GM23338 (cell line): ENCODE results near the gene PLAC8. TPM values are rescaled to one million over a fixed set of nuclear protein-coding genes. Genes with fewer than 3 reads are reported as not detected.
"Not testable (repeated sequence)": the region's sequence is repeated elsewhere in the genome, so short reads cannot be mapped to it uniquely, and the experiment has no call there.

Source experiments
- ATAC-seq: fragments of 200-7000 bp; cut with Tn5 transposase; 3 replicates; pipeline ENCODE4 v1.9.1; 2020
- DNase-seq: peaks from one replicate; pipeline ENCODE4 v3.0.0-alpha.2; 2015; ENCODE audit warnings: low spot score
- H2AFZ ChIP-seq: fragments of 200-600 bp; sonication (generic); 2 replicates; pipeline ENCODE4 v1.8.0; 2016; ENCODE audit warnings: antibody characterized with exemption, mild to moderate bottlenecking, moderate library complexity
- H3F3A ChIP-seq: fragments of 200-600 bp; sonication (generic); replicated peaks from 2 replicates; pipeline ENCODE4 v1.8.0; 2017; ENCODE audit warnings: antibody characterized with exemption, mixed run types, low read depth
- H3K27ac ChIP-seq: fragments of 200-600 bp; sonication (generic); 2 replicates; pipeline ENCODE4 v1.6.1; 2016; ENCODE audit warnings: low read depth
- H3K27me3 ChIP-seq: fragments of 200-600 bp; sonication (generic); 2 replicates; pipeline ENCODE4 v1.8.0; 2016; ENCODE audit warnings: mild to moderate bottlenecking, mixed run types, moderate library complexity; ENCODE audit not compliant: insufficient read depth
- H3K36me3 ChIP-seq: fragments of 200-600 bp; sonication (generic); 2 replicates; pipeline ENCODE4 v1.8.0; 2016; ENCODE audit warnings: mild to moderate bottlenecking; ENCODE audit not compliant: insufficient read depth
- H3K4me1 ChIP-seq: fragments of 200-600 bp; sonication (generic); 2 replicates; pipeline ENCODE4 v1.8.0; 2016; ENCODE audit warnings: mild to moderate bottlenecking, moderate library complexity; ENCODE audit not compliant: insufficient read depth
- H3K4me2 ChIP-seq: fragments of 200-600 bp; sonication (generic); 2 replicates; pipeline ENCODE4 v1.7.1; 2017; ENCODE audit warnings: mixed run types
- H3K4me3 ChIP-seq: fragments of 200-600 bp; sonication (generic); 2 replicates; pipeline ENCODE4 v1.6.1; 2016; ENCODE audit warnings: mixed run types
- H3K79me2 ChIP-seq: fragments of 200-600 bp; sonication (generic); replicated peaks from 2 replicates; pipeline ENCODE4 v1.8.0; 2017; ENCODE audit warnings: mild to moderate bottlenecking; ENCODE audit not compliant: insufficient read depth
- H3K9me2 ChIP-seq: fragments of 200-600 bp; sonication (generic); 2 replicates; pipeline ENCODE4 v1.8.0; 2017; ENCODE audit not compliant: insufficient read depth
- H4K20me1 ChIP-seq: fragments of 200-600 bp; sonication (generic); replicated peaks from 2 replicates; pipeline ENCODE4 v1.8.0; 2017; ENCODE audit warnings: mild to moderate bottlenecking; ENCODE audit not compliant: insufficient read depth
- H3K27ac Mint-ChIP-seq: 2 replicates; pipeline ENCODE4 v1.8.0; 2020; ENCODE audit warnings: inconsistent platforms, mild to moderate bottlenecking, moderate library complexity, mixed read lengths
- H3K27me3 Mint-ChIP-seq: 3 replicates; pipeline ENCODE4 v1.8.0; 2022; ENCODE audit warnings: low read depth, mild to moderate bottlenecking, moderate library complexity, mixed read lengths, inconsistent platforms; ENCODE audit not compliant: insufficient read depth, poor library complexity
- H3K36me3 Mint-ChIP-seq: 3 replicates; pipeline ENCODE4 v1.8.0; 2021; ENCODE audit warnings: low read depth, mild to moderate bottlenecking, inconsistent platforms, moderate library complexity, mixed read lengths
- H3K4me1 Mint-ChIP-seq: 3 replicates; pipeline ENCODE4 v1.8.0; 2020; ENCODE audit warnings: mild to moderate bottlenecking, inconsistent platforms, mixed read lengths
- H3K4me3 Mint-ChIP-seq: 3 replicates; pipeline ENCODE4 v1.8.0; 2021; ENCODE audit warnings: moderate library complexity, mild to moderate bottlenecking, inconsistent platforms, mixed read lengths
- H3K9me3 Mint-ChIP-seq: 3 replicates; pipeline ENCODE4 v1.8.0; 2020; ENCODE audit warnings: moderate library complexity, mild to moderate bottlenecking, inconsistent platforms, mixed read lengths
- CREB1 ChIP-seq: fragments of 250-450 bp; sonication (Bioruptor Pico); IDR thresholded peaks from 2 replicates; pipeline ENCODE4 v1.5.0; 2020; ENCODE audit warnings: low read depth, mild to moderate bottlenecking, moderate library complexity
- EZH2 ChIP-seq: fragments of 200-600 bp; sonication (generic); IDR thresholded peaks from one replicate; pipeline ENCODE4 v1.8.0; 2017; ENCODE audit warnings: antibody characterized with exemption, mild to moderate bottlenecking, low read depth; ENCODE audit not compliant: unreplicated experiment
- POLR2AphosphoS5 ChIP-seq: IDR thresholded peaks from 2 replicates; pipeline ENCODE4 v1.6.1; 2016; ENCODE audit warnings: antibody characterized with exemption, low read depth
- STAT1 ChIP-seq: IDR thresholded peaks from one replicate; pipeline ENCODE4 v1.6.1; 2016; ENCODE audit warnings: antibody characterized with exemption; ENCODE audit not compliant: unreplicated experiment
- polyA plus RNA-seq: library from polyadenylated mRNA; unstranded; fragments of >200 nt; fragmentation: Nextera tagmentation; extraction: Ambion mirVana; gene quantifications from 2 replicates; pipeline ENCODE4 v1.2.1, GENCODE V29; 2016
- total RNA-seq: library from RNA; depleted of rRNA; stranded (reverse); fragments of >200 nt; shearing (Covaris generic); gene quantifications from 2 replicates; pipeline ENCODE4 v1.2.3, GENCODE V29; 2014
- TF ChIP-seq, protein P1 (sequence below): IDR thresholded peaks from one replicate; pipeline ENCODE4 v1.6.1; 2018; ENCODE audit warnings: antibody characterized with exemption; ENCODE audit not compliant: unreplicated experiment
- TF ChIP-seq, protein P2 (sequence below), 2 experiments: fragments of 200-600 bp in 1 of 2; sonication (generic) in 1 of 2; conservative IDR thresholded peaks; 2 replicates each; pipeline versions ENCODE4 v1.5.1 to v1.6.1; 2016 to 2017; ENCODE audit warnings: antibody characterized with exemption in 2 of 2, low read depth in 2 of 2, mild to moderate bottlenecking in 2 of 2, moderate library complexity in 1 of 2

Gene PLAC8
- total and polyA plus RNA-seq, 2 experiments from 2014 or later = 0.83 to 1.6 TPM

DNA sequence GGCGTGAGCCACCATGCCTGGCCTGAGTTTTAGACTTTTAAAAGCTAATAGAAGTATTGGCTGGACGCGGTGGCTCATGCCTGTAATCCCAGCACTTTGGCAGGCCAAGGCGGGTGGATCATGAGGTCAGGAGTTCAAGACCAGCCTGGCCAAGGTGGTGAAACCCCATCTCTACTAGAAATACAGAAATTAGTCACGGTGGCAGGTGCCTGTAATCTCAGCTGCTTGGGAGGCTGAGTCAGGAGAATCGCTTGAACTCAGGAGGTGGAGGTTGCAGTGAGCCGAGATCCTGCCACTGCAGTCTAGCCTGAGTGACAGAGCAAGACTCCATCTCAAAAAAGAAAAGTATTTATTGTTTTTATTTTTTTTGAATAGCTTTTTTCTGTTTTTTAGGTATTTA lies 39.7 kb downstream of the PLAC8 start:
- ATAC-seq, H3K4me3 Mint-ChIP-seq, H3K27ac Mint-ChIP-seq, H3K4me2 ChIP-seq, H3F3A ChIP-seq, H3K36me3 ChIP-seq, H4K20me1 ChIP-seq, DNase-seq, H3K79me2 ChIP-seq, H2AFZ ChIP-seq, H3K4me1 ChIP-seq, H3K4me1 Mint-ChIP-seq, H3K9me2 ChIP-seq, H3K27me3 ChIP-seq, H3K4me3 ChIP-seq, H3K9me3 Mint-ChIP-seq, H3K27me3 Mint-ChIP-seq, H3K27ac ChIP-seq: not testable (repeated sequence)
- peaks cover 15% of the 10 kb centered on the region for H3K36me3 Mint-ChIP-seq

DNA sequence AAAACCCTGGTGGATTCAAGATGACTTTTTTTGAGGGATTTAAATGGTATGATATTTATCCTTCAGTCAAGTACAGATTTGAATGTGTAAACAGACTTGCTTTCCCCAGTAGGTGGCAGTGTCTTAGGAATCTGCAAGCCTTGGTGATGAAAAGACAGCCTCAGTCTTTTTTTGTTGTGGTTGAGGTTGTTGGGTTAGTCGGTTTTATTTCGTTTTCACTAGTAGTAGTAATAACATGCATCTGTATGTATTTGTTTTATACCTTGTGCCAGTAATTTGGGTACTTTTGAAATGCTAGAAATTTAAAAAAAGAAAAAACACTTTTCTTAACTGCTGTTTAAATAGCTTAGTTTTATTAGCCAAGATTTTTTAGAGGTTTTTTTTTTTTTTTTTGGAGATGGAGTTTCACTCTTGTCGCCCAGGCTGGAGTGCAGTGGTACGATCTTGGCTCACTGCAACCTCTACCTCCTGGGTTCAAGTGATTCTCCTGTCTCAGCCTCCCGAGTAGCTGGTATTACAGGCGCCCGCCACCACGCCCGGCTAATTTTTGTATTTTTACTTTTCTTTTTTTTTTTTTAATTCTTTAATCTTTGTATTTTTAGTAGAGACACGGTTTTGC lies 40.3 kb downstream of the PLAC8 start:
- no peaks in the 10 kb centered on the region for H3K9me3 Mint-ChIP-seq
- no peaks in the 10 kb centered on the region for H3K27me3 ChIP-seq
- DNase-seq (peak; percentile 89), ATAC-seq (peak; percentile 82)
- H3K4me1 Mint-ChIP-seq = no peaks in the 10 kb centered on the region
- no peaks in the 10 kb centered on the region for H3K9me2 ChIP-seq
- no peaks in the 10 kb centered on the region for H3K79me2 ChIP-seq
- H3K27ac Mint-ChIP-seq = no peak overlapping the region
- H4K20me1 ChIP-seq = no peaks in the 10 kb centered on the region
- peaks cover 8% of the 10 kb centered on the region for H3K36me3 ChIP-seq
- no peaks in the 10 kb centered on the region for H3F3A ChIP-seq
- H3K27ac ChIP-seq = no peak overlapping the region
- H3K4me1 ChIP-seq = no peaks in the 10 kb centered on the region
- H3K4me3 Mint-ChIP-seq = no peak overlapping the region
- no peak overlapping the region for H3K4me3 ChIP-seq
- peaks cover 15% of the 10 kb centered on the region for H3K36me3 Mint-ChIP-seq
- H2AFZ ChIP-seq = no peak overlapping the region
- TF ChIP-seq, protein P1, sequence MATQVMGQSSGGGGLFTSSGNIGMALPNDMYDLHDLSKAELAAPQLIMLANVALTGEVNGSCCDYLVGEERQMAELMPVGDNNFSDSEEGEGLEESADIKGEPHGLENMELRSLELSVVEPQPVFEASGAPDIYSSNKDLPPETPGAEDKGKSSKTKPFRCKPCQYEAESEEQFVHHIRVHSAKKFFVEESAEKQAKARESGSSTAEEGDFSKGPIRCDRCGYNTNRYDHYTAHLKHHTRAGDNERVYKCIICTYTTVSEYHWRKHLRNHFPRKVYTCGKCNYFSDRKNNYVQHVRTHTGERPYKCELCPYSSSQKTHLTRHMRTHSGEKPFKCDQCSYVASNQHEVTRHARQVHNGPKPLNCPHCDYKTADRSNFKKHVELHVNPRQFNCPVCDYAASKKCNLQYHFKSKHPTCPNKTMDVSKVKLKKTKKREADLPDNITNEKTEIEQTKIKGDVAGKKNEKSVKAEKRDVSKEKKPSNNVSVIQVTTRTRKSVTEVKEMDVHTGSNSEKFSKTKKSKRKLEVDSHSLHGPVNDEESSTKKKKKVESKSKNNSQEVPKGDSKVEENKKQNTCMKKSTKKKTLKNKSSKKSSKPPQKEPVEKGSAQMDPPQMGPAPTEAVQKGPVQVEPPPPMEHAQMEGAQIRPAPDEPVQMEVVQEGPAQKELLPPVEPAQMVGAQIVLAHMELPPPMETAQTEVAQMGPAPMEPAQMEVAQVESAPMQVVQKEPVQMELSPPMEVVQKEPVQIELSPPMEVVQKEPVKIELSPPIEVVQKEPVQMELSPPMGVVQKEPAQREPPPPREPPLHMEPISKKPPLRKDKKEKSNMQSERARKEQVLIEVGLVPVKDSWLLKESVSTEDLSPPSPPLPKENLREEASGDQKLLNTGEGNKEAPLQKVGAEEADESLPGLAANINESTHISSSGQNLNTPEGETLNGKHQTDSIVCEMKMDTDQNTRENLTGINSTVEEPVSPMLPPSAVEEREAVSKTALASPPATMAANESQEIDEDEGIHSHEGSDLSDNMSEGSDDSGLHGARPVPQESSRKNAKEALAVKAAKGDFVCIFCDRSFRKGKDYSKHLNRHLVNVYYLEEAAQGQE = no peak
- TF ChIP-seq STAT1 = no peak
- TF ChIP-seq, protein P2, sequence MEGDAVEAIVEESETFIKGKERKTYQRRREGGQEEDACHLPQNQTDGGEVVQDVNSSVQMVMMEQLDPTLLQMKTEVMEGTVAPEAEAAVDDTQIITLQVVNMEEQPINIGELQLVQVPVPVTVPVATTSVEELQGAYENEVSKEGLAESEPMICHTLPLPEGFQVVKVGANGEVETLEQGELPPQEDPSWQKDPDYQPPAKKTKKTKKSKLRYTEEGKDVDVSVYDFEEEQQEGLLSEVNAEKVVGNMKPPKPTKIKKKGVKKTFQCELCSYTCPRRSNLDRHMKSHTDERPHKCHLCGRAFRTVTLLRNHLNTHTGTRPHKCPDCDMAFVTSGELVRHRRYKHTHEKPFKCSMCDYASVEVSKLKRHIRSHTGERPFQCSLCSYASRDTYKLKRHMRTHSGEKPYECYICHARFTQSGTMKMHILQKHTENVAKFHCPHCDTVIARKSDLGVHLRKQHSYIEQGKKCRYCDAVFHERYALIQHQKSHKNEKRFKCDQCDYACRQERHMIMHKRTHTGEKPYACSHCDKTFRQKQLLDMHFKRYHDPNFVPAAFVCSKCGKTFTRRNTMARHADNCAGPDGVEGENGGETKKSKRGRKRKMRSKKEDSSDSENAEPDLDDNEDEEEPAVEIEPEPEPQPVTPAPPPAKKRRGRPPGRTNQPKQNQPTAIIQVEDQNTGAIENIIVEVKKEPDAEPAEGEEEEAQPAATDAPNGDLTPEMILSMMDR (conservative IDR thresholded peaks at IDR 0.05; ENCODE audit: low read depth in 2 of 2) = peak; percentile 83 to 89
- TF ChIP-seq POLR2AphosphoS5 = no peak
- no peak for TF ChIP-seq CREB1
- TF ChIP-seq EZH2 = no peak
- no peak overlapping the region for H3K4me2 ChIP-seq
- H3K27me3 Mint-ChIP-seq = peaks cover 3% of the 10 kb centered on the region
